ENCODE measurements around the gene HSFX1. TPM values are rescaled to one million over a fixed set of nuclear protein-coding genes. Genes with fewer than 3 reads are reported as not detected.

The HSFX1 gene, protein sequence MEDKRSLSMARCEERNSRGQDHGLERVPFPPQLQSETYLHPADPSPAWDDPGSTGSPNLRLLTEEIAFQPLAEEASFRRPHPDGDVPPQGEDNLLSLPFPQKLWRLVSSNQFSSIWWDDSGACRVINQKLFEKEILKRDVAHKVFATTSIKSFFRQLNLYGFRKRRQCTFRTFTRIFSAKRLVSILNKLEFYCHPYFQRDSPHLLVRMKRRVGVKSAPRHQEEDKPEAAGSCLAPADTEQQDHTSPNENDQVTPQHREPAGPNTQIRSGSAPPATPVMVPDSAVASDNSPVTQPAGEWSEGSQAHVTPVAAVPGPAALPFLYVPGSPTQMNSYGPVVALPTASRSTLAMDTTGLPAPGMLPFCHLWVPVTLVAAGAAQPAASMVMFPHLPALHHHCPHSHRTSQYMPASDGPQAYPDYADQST
- 0.29 and 0.88 TPM in 2 replicates for total RNA-seq

DNA sequence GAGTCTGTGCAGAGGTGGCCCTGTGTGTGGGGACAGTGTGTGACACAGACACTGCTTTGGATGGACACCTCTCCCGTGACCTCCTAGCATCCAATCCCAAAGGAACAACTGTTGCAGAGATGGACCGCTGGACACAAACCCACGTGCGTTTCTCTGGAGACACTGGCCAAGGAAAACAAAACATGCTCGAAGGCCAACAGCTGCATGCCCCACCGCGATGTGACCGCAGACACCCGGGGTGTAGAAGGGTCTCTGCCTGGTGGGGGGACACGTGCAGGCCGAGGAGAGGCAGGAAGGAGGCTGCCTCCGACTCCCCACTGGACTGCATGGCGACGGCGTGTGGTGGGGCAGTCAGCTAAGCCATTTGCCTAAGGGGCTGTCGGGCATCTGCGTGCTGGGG lies at the start of gene HSFX1:
HSFX1 (plus strand) TSS at position 301 of the 400 bp plus-strand sequence. CDS start 614 bp downstream, outside the sequence.

DNA sequence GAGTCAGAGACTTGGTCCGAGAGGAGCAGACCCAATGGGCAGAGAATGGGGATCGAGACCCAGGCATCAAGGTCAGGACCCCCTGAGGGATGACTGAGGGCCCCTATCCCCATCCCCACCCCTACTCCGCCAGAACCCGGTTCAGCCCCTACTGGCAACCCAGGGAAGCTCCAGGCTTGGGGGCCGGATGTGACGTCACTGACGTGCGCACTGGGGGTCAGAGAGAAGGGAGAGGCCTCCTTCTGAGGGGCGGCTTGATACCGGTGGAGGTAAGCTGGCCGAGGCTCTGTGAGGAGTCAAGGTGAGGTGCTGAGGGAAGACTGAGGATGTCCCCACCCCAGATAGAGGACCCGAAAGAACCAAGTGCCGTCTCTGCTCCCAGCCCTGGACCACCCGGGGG lies 7.9 kb downstream of the HSFX1 start, which contains the start of gene MAGEA9:
MAGEA9 (plus strand) TSS at position 204 of the 400 bp plus-strand sequence. CDS start 4,281 bp downstream, outside the sequence.

Small RNA genes lying within 50 kb of the gene (small RNA-seq; reads per million reads assigned to genes)
- gene AC244098.1 (ENCODE audit: low replicate concordance) = not detected
- gene AC244098.2 (ENCODE audit: low replicate concordance) = not detected
- gene AC244098.3 (ENCODE audit: low replicate concordance) = not detected

Other genes with a start within 250 kb of the HSFX1 start
- gene EOLA1, start 233.1 kb upstream of the HSFX1 start, total RNA-seq = 13.6 and 13.8 TPM in 2 replicates
- gene HSFX3, start 224.1 kb upstream of the HSFX1 start, total RNA-seq = not detected in 2 replicates
- gene MAGEA9B, start 186.6 kb upstream of the HSFX1 start, total RNA-seq = not detected in 2 replicates
- gene HSFX2, start 178.8 kb upstream of the HSFX1 start, total RNA-seq = 0.14 TPM in 1 of 2 replicates, not detected in the other
- gene TMEM185A, start 142.3 kb upstream of the HSFX1 start, total RNA-seq = 14.6 and 16.2 TPM in 2 replicates
- not detected in 2 replicates for gene MAGEA11, start 62.0 kb upstream of the HSFX1 start, total RNA-seq
- not detected in 2 replicates for gene MAGEA9, start 7.9 kb downstream of the HSFX1 start, total RNA-seq
- not detected in 2 replicates for gene MAGEA8, start 107.1 kb downstream of the HSFX1 start, total RNA-seq
- not detected in 2 replicates for gene HSFX4, start 155.5 kb downstream of the HSFX1 start, total RNA-seq
- gene EOLA2, start 164.4 kb downstream of the HSFX1 start, total RNA-seq = 21.9 and 23.6 TPM in 2 replicates